ENCODE data around the gene GLYR1.

The GLYR1 gene

GRCh38 chr16:4879049-4879448 lies 32.0 kb upstream of the GLYR1 start:
- no peak for DNase-seq (ENCODE audit: low spot score)

- DNase-seq (ENCODE audit: low spot score), result no peak
Observed at GRCh38 chr16:4877380-4877685, 30.2 kb upstream of the GLYR1 start.

GRCh38 chr16:4876646-4877379 lies 29.7 kb upstream of the GLYR1 start:
- DNase-seq (ENCODE audit: low spot score), result no peak

DNA sequence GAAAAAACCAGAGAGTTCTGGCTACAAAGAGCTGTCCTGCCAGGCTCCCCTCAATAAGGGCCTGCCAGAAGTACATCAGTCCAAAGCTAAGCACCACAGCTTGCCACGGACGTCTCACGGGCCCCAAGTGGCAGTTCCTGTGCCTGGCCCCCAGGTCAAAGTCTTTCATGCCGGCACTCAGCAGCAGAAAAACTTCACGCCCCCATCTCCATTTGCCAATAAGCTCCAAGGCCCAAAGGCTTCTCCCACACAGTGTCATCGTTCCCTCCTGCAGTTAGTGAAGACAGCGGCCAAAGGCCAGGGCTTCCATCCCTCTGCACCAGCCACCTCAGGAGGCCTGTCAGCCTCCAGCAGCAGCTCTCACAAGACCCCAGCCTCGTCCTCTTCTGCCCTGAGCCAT lies 27.6 kb upstream of the GLYR1 start:
- no peak for DNase-seq (ENCODE audit: low spot score)

- no peak for DNase-seq (ENCODE audit: low spot score)
Observed at GRCh38 chr16:4873091-4873490, 26.0 kb upstream of the GLYR1 start.

DNA sequence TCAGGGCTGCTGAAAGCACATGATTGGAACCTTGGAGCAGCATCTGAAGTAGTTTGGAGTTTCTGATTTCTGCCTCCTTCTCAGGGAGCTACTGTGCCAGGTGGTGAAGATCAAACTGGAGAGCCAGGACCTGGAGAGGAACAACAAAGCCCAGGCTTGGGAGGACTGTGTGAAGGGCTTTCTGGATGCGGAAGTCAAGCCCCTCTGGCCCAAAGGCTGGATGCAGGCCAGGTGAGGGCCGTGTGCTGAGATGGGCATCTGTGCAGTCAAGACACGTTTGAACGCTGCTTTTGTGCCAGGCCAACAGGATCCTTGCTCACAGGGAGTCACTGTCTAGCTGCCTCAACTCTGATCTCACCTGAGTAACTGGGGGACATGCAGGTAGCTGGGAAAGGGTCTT lies 24.0 kb upstream of the GLYR1 start:
- DNase-seq (ENCODE audit: low spot score), result no peak

- DNase-seq (ENCODE audit: low spot score), result no peak
Observed at GRCh38 chr16:4870138-4870671, 23.1 kb upstream of the GLYR1 start.

- DNase-seq (ENCODE audit: low spot score), result no peak
Observed at GRCh38 chr16:4869147-4869805, 22.2 kb upstream of the GLYR1 start.

- no peak for DNase-seq (ENCODE audit: low spot score)
Observed at GRCh38 chr16:4868535-4868934, 21.4 kb upstream of the GLYR1 start.

GRCh38 chr16:4868026-4868425 lies 20.9 kb upstream of the GLYR1 start:
- no peak for DNase-seq (ENCODE audit: low spot score)

- no peak for DNase-seq (ENCODE audit: low spot score)
Observed at GRCh38 chr16:4866586-4866985, 19.5 kb upstream of the GLYR1 start.

DNA sequence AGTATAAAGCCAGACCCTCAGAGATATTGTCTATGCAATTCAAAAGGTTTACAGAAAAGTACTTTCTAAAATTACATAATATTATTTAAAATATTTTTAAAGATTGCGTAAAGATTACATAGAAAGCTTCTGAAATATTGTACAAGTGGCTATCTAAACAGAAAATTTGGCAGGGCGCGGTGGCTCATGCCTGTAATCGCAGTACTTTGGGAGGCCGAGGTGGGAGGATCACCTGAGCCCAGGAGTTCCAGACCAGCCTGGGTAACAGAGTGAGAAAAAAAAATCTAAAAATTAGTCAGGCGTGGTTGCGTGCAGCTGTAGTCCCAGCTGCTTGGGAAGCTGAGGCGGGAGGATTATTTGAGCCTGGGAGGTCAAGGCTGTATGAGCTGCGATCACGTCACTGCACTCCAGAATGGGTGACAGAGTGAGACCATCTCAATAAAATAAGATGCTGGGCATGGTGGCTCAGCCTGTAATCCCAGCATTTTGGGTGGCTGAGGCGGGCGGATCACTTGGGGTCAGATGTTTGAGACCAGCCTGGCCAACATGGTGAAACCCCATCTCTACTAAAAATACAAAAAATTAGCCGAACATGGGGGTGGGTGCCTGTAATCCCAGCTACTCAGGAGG lies 18.3 kb upstream of the GLYR1 start:
- no peak for DNase-seq (ENCODE audit: low spot score)

DNA sequence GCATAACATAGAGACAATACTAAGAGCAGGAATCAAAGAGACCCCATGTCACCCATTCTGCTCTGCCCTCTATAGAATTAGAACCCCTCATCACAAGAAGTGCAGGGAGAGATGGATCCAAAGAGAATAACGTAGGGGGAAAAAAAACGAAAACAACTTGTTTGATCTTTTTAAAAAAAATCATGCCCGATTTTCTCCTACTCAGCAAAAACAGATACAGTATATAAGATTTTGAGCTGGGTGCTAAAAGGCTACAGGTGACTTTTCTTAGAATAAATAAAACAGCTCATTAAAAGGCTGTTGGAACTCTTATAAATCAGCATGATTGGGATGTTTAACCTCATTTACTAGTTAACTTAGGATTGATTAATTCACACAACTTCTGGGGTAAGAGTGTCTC lies 17.6 kb upstream of the GLYR1 start:
- no peak for DNase-seq (ENCODE audit: low spot score)

- no peak for DNase-seq (ENCODE audit: low spot score)
Observed at GRCh38 chr16:4862639-4863038, 15.6 kb upstream of the GLYR1 start.

GRCh38 chr16:4860727-4861342 lies 13.7 kb upstream of the GLYR1 start:
- DNase-seq (ENCODE audit: low spot score), result no peak

DNA sequence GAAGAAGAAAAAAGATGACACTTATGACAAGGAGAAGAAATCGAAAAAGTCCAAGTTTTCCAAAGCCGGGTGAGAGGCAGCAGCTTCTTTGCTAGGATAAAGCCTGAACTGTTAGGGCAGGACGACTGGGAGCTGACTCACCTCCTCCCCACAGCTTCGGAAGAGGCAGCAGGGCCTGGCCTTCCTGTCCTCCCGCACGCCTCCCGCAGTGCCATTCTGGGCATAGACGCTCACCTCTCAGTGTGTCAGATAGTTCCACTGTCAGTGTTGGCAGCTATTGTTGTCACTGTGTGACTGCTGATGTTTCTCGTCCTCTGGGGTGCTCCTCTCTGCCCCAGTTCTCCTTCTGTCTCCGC lies 12.8 kb upstream of the GLYR1 start:
- DNase-seq (ENCODE audit: low spot score), result no peak

GRCh38 chr16:4859190-4859899 lies 12.3 kb upstream of the GLYR1 start:
- DNase-seq (ENCODE audit: low spot score), result no peak

- no peak for DNase-seq (ENCODE audit: low spot score)
Observed at GRCh38 chr16:4855804-4856203, 8.7 kb upstream of the GLYR1 start.

- no peak for DNase-seq (ENCODE audit: low spot score)
Observed at GRCh38 chr16:4855371-4855770, 8.3 kb upstream of the GLYR1 start.

GRCh38 chr16:4852221-4852872 lies 5.3 kb upstream of the GLYR1 start:
- DNase-seq (ENCODE audit: low spot score), result peak; percentile 52

GRCh38 chr16:4850211-4850610 lies 3.1 kb upstream of the GLYR1 start:
- no peak for DNase-seq (ENCODE audit: low spot score)

Measured in LoVo (cell line).